ENCODE results near the gene C1orf115. TPM values are rescaled to one million over a fixed set of nuclear protein-coding genes. Genes with fewer than 3 reads are reported as not detected.

C1orf115 gene
- total and polyA plus RNA-seq, 2 of the 4 experiments (the other 2 are of a cell fraction): 0.07 to 0.18 TPM

GRCh38 chr1:220703305-220703704, 13.1 kb downstream of the C1orf115 start:
- no TSS peak for BruUV-seq (replicated peaks)
- no peak overlapping the region for H2AK9ac ChIP-seq (replicated peaks; ENCODE audit: low read depth, low read length, poor library complexity)
- no peaks in the 10 kb centered on the region for H3K9me1 ChIP-seq (ENCODE audit: insufficient read depth, low read length)
- no peak overlapping the region for H2AK5ac ChIP-seq (ENCODE audit: low read depth, low read length)
- H3K56ac ChIP-seq (ENCODE audit: extremely low read depth, insufficient read depth, low read length): no peak overlapping the region
- H2BK15ac ChIP-seq (ENCODE audit: low read depth, low read length): no peak overlapping the region
- H3K4me1 ChIP-seq (ENCODE audit: control insufficient read depth, insufficient read depth, low read length): no peaks in the 10 kb centered on the region
- no peak overlapping the region for H4K8ac ChIP-seq (ENCODE audit: low read depth in 2 of 2, low read length in 2 of 2)
- no peak overlapping the region for H3K4ac ChIP-seq (ENCODE audit: low read depth, low read length)
- dilution Hi-C loops (cut with HindIII; ENCODE audit: low sequenced_read_pairs, unreplicated experiment) (no loop called here), intact Hi-C loops (cut with micrococcal nuclease) (no loop called here), in situ Hi-C loops (cut with MboI; ENCODE audit: low sequenced_read_pairs) (no loop called here)
- no peaks in the 10 kb centered on the region for H4K20me1 ChIP-seq (ENCODE audit: insufficient read depth, low read length)
- no peak overlapping the region for H3K23ac ChIP-seq (ENCODE audit: low read depth, low read length)
- H2AFZ ChIP-seq (replicated peaks; ENCODE audit: low read length, poor library complexity): no peak overlapping the region
- ATAC-seq (ENCODE audit: low read depth) (no peak), DNase-seq (no peak)
- POLR2A ChIA-PET (ENCODE audit: unreplicated experiment): no interaction called here
- CTCF ChIA-PET: interaction anchor here (0.6 to 1.6 kb wide), 3 partner anchors 18 to 380 kb away, joined by 3 to 5 read pairs (median 3); no protein-coding TSS in a partner anchor
- H3K14ac ChIP-seq (replicated peaks; ENCODE audit: low read depth, low read length): no peak overlapping the region
- H4K5ac ChIP-seq (ENCODE audit: low read depth, low read length): no peak overlapping the region
- peaks cover 9% of the 10 kb centered on the region for H3K27me3 ChIP-seq (ENCODE audit: control insufficient read depth, insufficient read depth, low read length)
- no peak overlapping the region for H3K18ac ChIP-seq (ENCODE audit: low read depth, low read length)
- no peaks in the 10 kb centered on the region for H3K79me1 ChIP-seq (ENCODE audit: low read depth in 1 of 2, low read length in 2 of 2)
- H3K9ac ChIP-seq (ENCODE audit: low read depth, low read length): no peak overlapping the region
- no peak overlapping the region for H3K4me2 ChIP-seq (ENCODE audit: low read depth, low read length)
- H2BK20ac ChIP-seq (ENCODE audit: low read depth, low read length): no peak overlapping the region
- H2BK5ac ChIP-seq (ENCODE audit: low read depth, low read length, poor library complexity, severe bottlenecking): no peak overlapping the region
- no peak overlapping the region for H2BK120ac ChIP-seq (ENCODE audit: low read depth, low read length)
- H3K9me3 ChIP-seq (ENCODE audit: control insufficient read depth, insufficient read depth, low read length): no peaks in the 10 kb centered on the region
- no peaks in the 10 kb centered on the region for H3K36me3 ChIP-seq (ENCODE audit: control insufficient read depth, insufficient read depth, low read length)
- H3K4me3 ChIP-seq (ENCODE audit: insufficient read depth, low read depth, low read length): no peak overlapping the region
- no CpG with 5 or more reads among the region's 4 CpGs for WGBS, 2 experiments (ENCODE audit: extremely low coverage in 2 of 2, insufficient read length in 1 of 2)
- H4K91ac ChIP-seq (ENCODE audit: insufficient read depth, low read depth, low read length): no peak overlapping the region
- no peak overlapping the region for H3K27ac ChIP-seq (ENCODE audit: insufficient read depth, low read length)
- no peak for TF ChIP-seq ELK1 (IDR thresholded peaks at IDR 0.05; ENCODE audit: borderline replicate concordance, low read depth, low read length)
- TF ChIP-seq RCOR1 (IDR thresholded peaks at IDR 0.05; ENCODE audit: insufficient replicate concordance, low read length): no peak
- no peak for TF ChIP-seq CTCF (conservative IDR thresholded peaks at IDR 0.05; ENCODE audit: low read depth, low read length)
- no peak for TF ChIP-seq MXI1 (IDR thresholded peaks at IDR 0.05; ENCODE audit: borderline replicate concordance, low read depth, low read length)
- no peak for TF ChIP-seq RFX5 (IDR thresholded peaks at IDR 0.05; ENCODE audit: low read depth, low read length)
- no peak for TF ChIP-seq CHD1 (IDR thresholded peaks at IDR 0.05; ENCODE audit: low read depth, low read length)
- TF ChIP-seq MAZ (IDR thresholded peaks at IDR 0.05; ENCODE audit: borderline replicate concordance, low read depth, low read length): no peak
- TF ChIP-seq NFE2L2 (IDR thresholded peaks at IDR 0.05; ENCODE audit: low read depth, low read length): no peak
- TF ChIP-seq, protein P1, sequence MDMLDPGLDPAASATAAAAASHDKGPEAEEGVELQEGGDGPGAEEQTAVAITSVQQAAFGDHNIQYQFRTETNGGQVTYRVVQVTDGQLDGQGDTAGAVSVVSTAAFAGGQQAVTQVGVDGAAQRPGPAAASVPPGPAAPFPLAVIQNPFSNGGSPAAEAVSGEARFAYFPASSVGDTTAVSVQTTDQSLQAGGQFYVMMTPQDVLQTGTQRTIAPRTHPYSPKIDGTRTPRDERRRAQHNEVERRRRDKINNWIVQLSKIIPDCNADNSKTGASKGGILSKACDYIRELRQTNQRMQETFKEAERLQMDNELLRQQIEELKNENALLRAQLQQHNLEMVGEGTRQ (IDR thresholded peaks at IDR 0.05; ENCODE audit: low read depth, low read length): no peak
- TF ChIP-seq POLR2A (IDR thresholded peaks at IDR 0.05; ENCODE audit: low read depth, low read length): no peak
- TF ChIP-seq FOS (IDR thresholded peaks at IDR 0.05; ENCODE audit: low read depth, low read length): no peak
